Bronchial epithelial cell (primary cell): ENCODE data around the gene P3H3. TPM values are rescaled to one million over a fixed set of nuclear protein-coding genes. Genes with fewer than 3 reads are reported as not detected.

ENCODE experiments used
- DNase-seq: peaks from one replicate; pipeline ENCODE4 v3.0.0-alpha.2; 2010; ENCODE audit warnings: low read depth
- FAIRE-seq: peaks from 2 replicates; lab custom pipeline; 2011; peaks lifted over from hg19 to GRCh38; lab: Jason Lieb, UNC
- H3K27me3 ChIP-seq: 2 replicates; pipeline ENCODE4 v1.5.1; 2011; ENCODE audit warnings: low read length; ENCODE audit not compliant: control insufficient read depth, insufficient read depth
- H3K36me3 ChIP-seq: 2 replicates; pipeline ENCODE4 v1.5.1; 2011; ENCODE audit warnings: low read length; ENCODE audit not compliant: control insufficient read depth, insufficient read depth
- H3K4me3 ChIP-seq: 2 replicates; pipeline ENCODE4 v1.5.1; 2011; ENCODE audit warnings: mild to moderate bottlenecking, low read depth, low read length, control low read depth
- CTCF ChIP-seq: IDR thresholded peaks from 2 replicates; pipeline ENCODE4 v1.5.1; 2011; ENCODE audit warnings: mild to moderate bottlenecking, moderate library complexity, low read length, control low read depth, inconsistent platforms; ENCODE audit not compliant: insufficient read depth, severe bottlenecking
- total RNA-seq: library from RNA; depleted of rRNA; stranded (reverse); fragments of >200 nt; gene quantifications from 2 replicates; pipeline ENCODE4 v1.2.1, GENCODE V29; 2014

The P3H3 gene
- total RNA-seq, 1 donor from 2014 or later: 20.0 TPM

GRCh38 chr12:6782119-6782518 lies 46.1 kb upstream of the P3H3 start:
- Histone ChIP-seq H3K27me3 (no peaks in the 10 kb centered on the region), H3K4me3 (no peak overlapping the region), H3K36me3 (no peaks in the 10 kb centered on the region)
- no peak for FAIRE-seq
- TF ChIP-seq CTCF: no peak
- no peak for DNase-seq

GRCh38 chr12:6782850-6783566 lies 45.2 kb upstream of the P3H3 start:
- Histone ChIP-seq H3K27me3 (no peaks in the 10 kb centered on the region), H3K36me3 (no peaks in the 10 kb centered on the region), H3K4me3 (no peak overlapping the region)
- no peak for DNase-seq
- no peak for TF ChIP-seq CTCF
- FAIRE-seq: no peak

- no peak for TF ChIP-seq CTCF
- H3K4me3 ChIP-seq: no peak overlapping the region
- no peak for FAIRE-seq
- no peaks in the 10 kb centered on the region for H3K36me3 ChIP-seq
- no peak for DNase-seq
- H3K27me3 ChIP-seq: no peaks in the 10 kb centered on the region
Measured at GRCh38 chr12:6783828-6784227, 44.4 kb upstream of the P3H3 start.

- no peaks in the 10 kb centered on the region for H3K36me3 ChIP-seq
- no peak for TF ChIP-seq CTCF
- no peaks in the 10 kb centered on the region for H3K27me3 ChIP-seq
- H3K4me3 ChIP-seq: no peak overlapping the region
- no peak for FAIRE-seq
- DNase-seq: peak; percentile 8
Measured at GRCh38 chr12:6784296-6784695, 43.9 kb upstream of the P3H3 start.

- FAIRE-seq (no peak), DNase-seq (no peak)
- no peaks in the 10 kb centered on the region for H3K36me3 ChIP-seq
- no peaks in the 10 kb centered on the region for H3K27me3 ChIP-seq
- H3K4me3 ChIP-seq: no peak overlapping the region
- no peak for TF ChIP-seq CTCF
Measured at GRCh38 chr12:6784761-6785160, 43.4 kb upstream of the P3H3 start.
